WERI-Rb-1 (cell line): Measurements from ENCODE around the gene PRG3.

Experiments used
- DNase-seq: peaks from one replicate; pipeline ENCODE4 v3.0.0-alpha.2; 2020
- H3K27ac ChIP-seq: fragments of 250-450 bp; sonication (Bioruptor Pico); 2 replicates; pipeline ENCODE4 v1.5.1; 2020; ENCODE audit warnings: mild to moderate bottlenecking, moderate library complexity
- H3K27me3 ChIP-seq: fragments of 250-450 bp; sonication (Bioruptor Pico); 2 replicates; pipeline ENCODE4 v1.5.1; 2021; ENCODE audit warnings: mild to moderate bottlenecking, low read depth, moderate library complexity; ENCODE audit not compliant: insufficient read depth, severe bottlenecking
- H3K36me3 ChIP-seq: fragments of 250-450 bp; sonication (Bioruptor Pico); 2 replicates; pipeline ENCODE4 v1.5.1; 2020; ENCODE audit warnings: mild to moderate bottlenecking, moderate library complexity
- H3K4me3 ChIP-seq: 2 replicates; pipeline ENCODE4 v1.5.1; 2011; ENCODE audit warnings: low read depth, mild to moderate bottlenecking, control low read depth, low read length
- H3K9me3 ChIP-seq: fragments of 250-450 bp; sonication (Bioruptor Pico); 2 replicates; pipeline ENCODE4 v1.5.1; 2021; ENCODE audit warnings: mild to moderate bottlenecking, moderate library complexity; ENCODE audit not compliant: severe bottlenecking
- TF ChIP-seq, protein P1 (sequence below): IDR thresholded peaks from 2 replicates; pipeline ENCODE4 v1.5.1; 2011; ENCODE audit warnings: low read depth, mild to moderate bottlenecking, control low read depth, inconsistent platforms, low read length

Gene PRG3

DNA sequence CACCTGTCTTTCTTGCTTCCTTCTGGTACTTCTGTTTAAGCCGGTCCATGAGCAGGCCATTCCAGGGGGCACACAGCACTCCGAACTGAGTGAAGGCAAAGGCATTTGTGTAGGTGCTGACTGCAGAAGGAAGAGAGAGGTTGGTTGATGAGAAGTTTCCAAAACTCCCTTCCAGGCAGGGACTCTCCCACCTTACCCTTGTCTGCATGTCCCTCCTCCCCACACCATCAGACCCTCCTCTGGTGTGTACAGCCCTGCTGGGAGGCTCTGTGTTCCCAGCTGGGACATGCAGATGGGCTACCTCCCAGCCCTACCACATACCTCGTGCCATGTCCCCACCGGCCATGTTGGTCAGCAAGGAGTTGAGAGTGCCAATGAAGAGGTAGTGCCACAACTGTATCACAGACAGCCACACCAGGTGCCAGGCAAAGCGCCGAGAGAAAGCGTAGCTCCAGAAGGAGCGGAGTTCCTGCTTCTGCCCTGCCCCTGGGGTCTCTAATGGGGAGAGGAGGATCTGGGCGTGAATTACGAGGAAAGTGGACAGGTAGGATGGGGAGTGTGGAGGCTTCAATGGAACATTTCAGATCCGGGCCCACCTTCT is 33.8 kb upstream of the PRG3 start:
- Histone ChIP-seq H3K9me3 (no peaks in the 10 kb centered on the region), H3K4me3 (no peak overlapping the region), H3K36me3 (no peaks in the 10 kb centered on the region), H3K27ac (no peak overlapping the region), H3K27me3 (peaks cover 35% of the 10 kb centered on the region)
- TF ChIP-seq, protein P1, sequence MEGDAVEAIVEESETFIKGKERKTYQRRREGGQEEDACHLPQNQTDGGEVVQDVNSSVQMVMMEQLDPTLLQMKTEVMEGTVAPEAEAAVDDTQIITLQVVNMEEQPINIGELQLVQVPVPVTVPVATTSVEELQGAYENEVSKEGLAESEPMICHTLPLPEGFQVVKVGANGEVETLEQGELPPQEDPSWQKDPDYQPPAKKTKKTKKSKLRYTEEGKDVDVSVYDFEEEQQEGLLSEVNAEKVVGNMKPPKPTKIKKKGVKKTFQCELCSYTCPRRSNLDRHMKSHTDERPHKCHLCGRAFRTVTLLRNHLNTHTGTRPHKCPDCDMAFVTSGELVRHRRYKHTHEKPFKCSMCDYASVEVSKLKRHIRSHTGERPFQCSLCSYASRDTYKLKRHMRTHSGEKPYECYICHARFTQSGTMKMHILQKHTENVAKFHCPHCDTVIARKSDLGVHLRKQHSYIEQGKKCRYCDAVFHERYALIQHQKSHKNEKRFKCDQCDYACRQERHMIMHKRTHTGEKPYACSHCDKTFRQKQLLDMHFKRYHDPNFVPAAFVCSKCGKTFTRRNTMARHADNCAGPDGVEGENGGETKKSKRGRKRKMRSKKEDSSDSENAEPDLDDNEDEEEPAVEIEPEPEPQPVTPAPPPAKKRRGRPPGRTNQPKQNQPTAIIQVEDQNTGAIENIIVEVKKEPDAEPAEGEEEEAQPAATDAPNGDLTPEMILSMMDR = no peak
- DNase-seq = no peak

GRCh38 chr11:57413681-57414080 is 32.7 kb upstream of the PRG3 start:
- Histone ChIP-seq H3K36me3 (no peaks in the 10 kb centered on the region), H3K27me3 (peaks cover 36% of the 10 kb centered on the region), H3K9me3 (no peaks in the 10 kb centered on the region), H3K4me3 (no peak overlapping the region), H3K27ac (no peak overlapping the region)
- DNase-seq = no peak
- TF ChIP-seq, protein P1 = no peak

GRCh38 chr11:57410287-57410686 is 29.3 kb upstream of the PRG3 start:
- no peaks in the 10 kb centered on the region for H3K36me3 ChIP-seq
- H3K4me3 ChIP-seq = no peak overlapping the region
- H3K9me3 ChIP-seq = no peaks in the 10 kb centered on the region
- H3K27ac ChIP-seq = no peak overlapping the region
- TF ChIP-seq, protein P1 = no peak
- no peak for DNase-seq
- H3K27me3 ChIP-seq = peaks cover 42% of the 10 kb centered on the region

DNA sequence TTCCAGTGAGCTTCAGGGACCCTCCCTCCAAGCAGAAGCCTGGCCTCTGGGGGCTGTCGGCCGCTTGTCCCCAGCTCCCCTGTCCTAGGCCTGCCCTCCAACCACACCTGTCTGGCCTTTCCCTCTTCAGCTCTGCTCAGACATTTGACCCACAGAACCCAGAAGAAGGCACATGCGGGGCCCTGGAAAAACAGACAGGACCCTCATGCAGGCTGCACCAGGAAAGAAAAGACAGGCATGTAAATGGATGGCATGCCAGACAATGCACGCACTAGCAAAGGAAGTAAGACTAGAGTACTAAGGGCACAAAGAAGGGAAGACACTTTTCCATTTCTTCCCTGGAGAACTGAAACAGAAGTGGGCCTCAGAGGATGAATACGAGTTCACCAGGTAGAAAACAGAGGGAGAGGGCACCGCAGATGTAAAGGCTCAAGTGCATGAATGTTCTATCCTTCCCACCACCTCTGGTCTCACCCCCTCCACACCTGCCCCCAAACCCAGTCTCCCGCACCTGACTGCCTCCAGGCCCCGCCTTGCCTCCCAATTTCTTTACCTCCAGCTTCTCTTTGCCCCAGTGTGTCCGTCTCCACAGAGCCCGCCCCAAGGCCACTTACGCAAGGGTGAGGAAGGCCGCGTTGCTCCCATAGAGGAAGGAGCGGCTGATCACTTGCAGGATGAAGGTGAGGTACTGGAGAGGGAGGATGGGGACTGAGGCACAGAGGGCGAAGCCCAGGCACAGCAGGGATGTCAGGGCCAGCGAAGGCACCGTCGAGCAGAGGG is 28.6 kb upstream of the PRG3 start:
- DNase-seq = no peak
- peaks cover 39% of the 10 kb centered on the region for H3K27me3 ChIP-seq
- H3K4me3 ChIP-seq = no peak overlapping the region
- no peaks in the 10 kb centered on the region for H3K36me3 ChIP-seq
- H3K9me3 ChIP-seq = no peaks in the 10 kb centered on the region
- H3K27ac ChIP-seq = no peak overlapping the region
- TF ChIP-seq, protein P1 = no peak

DNA sequence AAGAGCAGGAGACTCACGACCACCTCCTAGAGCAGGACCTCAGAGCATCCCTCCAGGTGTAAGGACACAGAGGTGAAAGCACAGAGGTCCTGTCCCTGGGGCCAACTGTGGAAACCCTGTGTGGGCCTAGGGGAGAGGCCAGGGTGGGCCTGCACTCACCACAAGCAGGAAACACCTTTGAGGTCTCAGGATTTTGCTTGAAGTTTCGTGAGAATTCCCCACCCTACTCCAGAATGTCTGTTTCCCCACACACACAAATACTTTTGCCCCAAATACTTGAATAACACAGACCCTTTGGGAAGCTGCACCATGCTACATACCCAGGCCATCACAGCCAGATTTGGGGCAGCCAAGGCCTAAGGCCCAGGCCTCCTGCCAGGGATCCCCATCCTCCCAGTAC is 27.8 kb upstream of the PRG3 start:
- Histone ChIP-seq H3K27me3 (peaks cover 34% of the 10 kb centered on the region), H3K4me3 (no peak overlapping the region), H3K36me3 (no peaks in the 10 kb centered on the region), H3K9me3 (no peaks in the 10 kb centered on the region), H3K27ac (no peak overlapping the region)
- TF ChIP-seq, protein P1 = no peak
- DNase-seq = no peak
